Measurements from ENCODE around the gene ACCSL. TPM values are rescaled to one million over a fixed set of nuclear protein-coding genes. Genes with fewer than 3 reads are reported as not detected.

The ACCSL gene
- polyA plus RNA-seq, 1 donor (not counting 4 experiments of a cell fraction or from before 2014, with no cell fraction given) = not detected

DNA sequence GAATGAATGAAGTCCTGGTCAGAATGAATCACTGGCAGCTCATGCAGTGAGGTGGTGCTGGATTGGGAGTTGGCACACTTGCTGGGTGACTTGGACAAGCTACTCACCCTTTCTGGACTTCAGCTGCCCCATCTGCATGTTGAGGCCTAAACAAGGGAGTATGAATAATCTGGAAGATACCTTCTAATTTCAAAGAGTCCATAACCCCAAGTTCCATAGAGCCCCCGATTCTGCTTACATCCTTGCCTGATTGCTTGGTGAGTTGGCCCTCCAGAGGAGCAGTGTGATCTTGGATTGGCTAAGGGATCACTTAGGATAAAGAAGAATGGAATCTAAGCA, 18.3 kb upstream of the ACCSL start:
- Histone ChIP-seq H3K9me3 (ENCODE audit: control insufficient read depth, low read depth, low read length) (no peaks in the 10 kb centered on the region), H3K79me2 (ENCODE audit: control insufficient read depth, insufficient read depth, low read length) (no peaks in the 10 kb centered on the region), H3K27ac (ENCODE audit: control insufficient read depth, insufficient read depth, low read length) (no peak overlapping the region), H3K36me3 (ENCODE audit: control insufficient read depth in 2 of 2, extremely low read depth in 1 of 2, insufficient read depth in 2 of 2, low read length in 2 of 2) (no peaks in the 10 kb centered on the region), H3K27me3 (ENCODE audit: control insufficient read depth, extremely low read depth, insufficient read depth, low read length) (peaks cover 5% of the 10 kb centered on the region), H3K9me1 (ENCODE audit: control insufficient read depth, extremely low read depth, insufficient read depth, low read length) (no peaks in the 10 kb centered on the region), H4K20me1 (ENCODE audit: control insufficient read depth, extremely low read depth, insufficient read depth, low read length) (no peaks in the 10 kb centered on the region), H3K4me2 (ENCODE audit: control insufficient read depth, extremely low read depth, insufficient read depth, low read depth, low read length) (no peak overlapping the region), H3K4me1 (ENCODE audit: control insufficient read depth, extremely low read depth, insufficient read depth, low read length) (no peaks in the 10 kb centered on the region), H2AFZ (ENCODE audit: control insufficient read depth, low read length) (no peak overlapping the region), H3K4me3 (ENCODE audit: control insufficient read depth in 2 of 3, extremely low read depth in 1 of 3, insufficient read depth in 2 of 3, low read depth in 1 of 3, low read length in 3 of 3) (no peak overlapping the region), H3K9ac (ENCODE audit: control insufficient read depth, extremely low read depth, insufficient read depth, low read length) (no peak overlapping the region)
- DNase-seq (ENCODE audit: low read depth, low spot score) = no peak
- dilution Hi-C loops (cut with MboI; ENCODE audit: extremely low pct_ligation_motif_present, low sequenced_read_pairs) = no loop called here
- no peak for FAIRE-seq
- TF ChIP-seq EZH2 (IDR thresholded peaks at IDR 0.05; ENCODE audit: low read length) = no peak
- TF ChIP-seq CTCF (optimal IDR thresholded peaks at IDR 0.05 in 1 of 3, IDR thresholded peaks at IDR 0.05 in 1 of 3, conservative IDR thresholded peaks at IDR 0.05 in 1 of 3; ENCODE audit: extremely low read depth in 1 of 3, insufficient read depth in 2 of 3, low read length in 3 of 3) = no peak

DNA sequence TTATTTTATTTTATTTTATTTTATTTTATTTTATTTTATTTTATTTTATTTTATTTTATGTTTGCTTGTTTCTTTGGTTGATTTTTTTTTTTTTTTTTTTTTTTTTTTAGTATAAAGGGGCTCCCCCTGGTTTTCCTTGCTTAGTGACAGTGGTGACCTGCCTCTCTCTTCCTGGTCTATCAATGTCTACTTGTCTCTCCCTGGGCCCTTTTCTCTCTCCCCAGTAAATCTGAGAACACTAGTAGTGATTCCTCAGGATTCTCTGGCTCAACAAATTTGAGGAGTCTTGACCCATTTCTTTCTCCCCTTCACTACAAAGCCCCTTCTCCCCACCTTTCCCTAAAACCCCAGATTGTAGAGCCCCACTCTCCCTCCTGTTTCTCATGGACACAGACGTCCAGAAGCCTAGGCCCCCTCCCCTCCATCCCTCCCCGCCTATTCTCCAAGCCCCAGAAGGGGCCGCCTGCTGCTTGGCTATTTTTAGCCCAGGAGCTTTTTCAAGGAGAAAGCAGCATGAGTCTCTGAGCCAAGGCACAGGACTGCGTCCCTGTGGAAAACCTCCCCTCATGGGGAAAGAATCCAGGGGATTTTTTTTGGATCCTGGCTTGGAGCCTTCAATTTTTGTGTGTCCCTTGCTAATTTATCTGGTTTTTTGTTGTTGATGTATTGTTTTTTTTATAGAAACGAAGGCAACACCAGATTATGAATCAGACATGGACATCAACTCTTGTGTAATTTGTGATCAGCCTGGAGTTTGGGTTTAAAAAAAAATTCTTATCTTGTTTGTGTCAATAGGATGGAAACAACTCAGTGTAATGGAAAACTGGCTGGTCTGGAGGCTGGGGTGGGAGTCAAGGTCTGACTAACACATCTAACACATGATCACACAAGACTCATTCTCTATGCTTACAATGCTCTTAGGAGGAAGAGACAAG, 17.5 kb upstream of the ACCSL start:
- Histone ChIP-seq H3K27ac (ENCODE audit: control insufficient read depth, insufficient read depth, low read length) (no peak overlapping the region), H2AFZ (ENCODE audit: control insufficient read depth, low read length) (no peak overlapping the region), H3K9me3 (ENCODE audit: control insufficient read depth, low read depth, low read length) (no peaks in the 10 kb centered on the region), H4K20me1 (ENCODE audit: control insufficient read depth, extremely low read depth, insufficient read depth, low read length) (no peaks in the 10 kb centered on the region), H3K4me2 (ENCODE audit: control insufficient read depth, extremely low read depth, insufficient read depth, low read depth, low read length) (no peak overlapping the region), H3K36me3 (ENCODE audit: control insufficient read depth in 2 of 2, extremely low read depth in 1 of 2, insufficient read depth in 2 of 2, low read length in 2 of 2) (no peaks in the 10 kb centered on the region), H3K79me2 (ENCODE audit: control insufficient read depth, insufficient read depth, low read length) (no peaks in the 10 kb centered on the region), H3K9ac (ENCODE audit: control insufficient read depth, extremely low read depth, insufficient read depth, low read length) (no peak overlapping the region), H3K4me1 (ENCODE audit: control insufficient read depth, extremely low read depth, insufficient read depth, low read length) (no peaks in the 10 kb centered on the region), H3K27me3 (ENCODE audit: control insufficient read depth, extremely low read depth, insufficient read depth, low read length) (peaks cover 5% of the 10 kb centered on the region), H3K9me1 (ENCODE audit: control insufficient read depth, extremely low read depth, insufficient read depth, low read length) (no peaks in the 10 kb centered on the region), H3K4me3 (ENCODE audit: control insufficient read depth in 2 of 3, extremely low read depth in 1 of 3, insufficient read depth in 2 of 3, low read depth in 1 of 3, low read length in 3 of 3) (no peak overlapping the region)
- FAIRE-seq (no peak), DNase-seq (ENCODE audit: low read depth, low spot score) (no peak)
- TF ChIP-seq EZH2 (IDR thresholded peaks at IDR 0.05; ENCODE audit: low read length) = no peak
- TF ChIP-seq CTCF (optimal IDR thresholded peaks at IDR 0.05 in 1 of 3, IDR thresholded peaks at IDR 0.05 in 1 of 3, conservative IDR thresholded peaks at IDR 0.05 in 1 of 3; ENCODE audit: extremely low read depth in 1 of 3, insufficient read depth in 2 of 3, low read length in 3 of 3) = no peak
- dilution Hi-C loops (cut with MboI; ENCODE audit: extremely low pct_ligation_motif_present, low sequenced_read_pairs) = no loop called here
